Ishikawa (cell line): ENCODE data around the gene SVEP1.

Source experiments
- CEBPB ChIP-seq: IDR thresholded peaks from 2 replicates; pipeline ENCODE4 v1.6.1; 2012
- CREB1 ChIP-seq: IDR thresholded peaks from 2 replicates; pipeline ENCODE4 v1.6.1; 2012; ENCODE audit warnings: low read depth
- EGR1 ChIP-seq: IDR thresholded peaks from 2 replicates; pipeline ENCODE4 v1.6.1; 2012
- EP300 ChIP-seq: IDR thresholded peaks from 2 replicates; pipeline ENCODE4 v1.6.1; 2012; ENCODE audit warnings: borderline replicate concordance
- FOXM1 ChIP-seq: IDR thresholded peaks from 2 replicates; pipeline ENCODE4 v1.6.1; 2012; ENCODE audit warnings: low read depth, borderline replicate concordance
- NFIC ChIP-seq: IDR thresholded peaks from 2 replicates; pipeline ENCODE4 v1.6.1; 2012
- RAD21 ChIP-seq: IDR thresholded peaks from 2 replicates; pipeline ENCODE4 v1.6.1; 2012; ENCODE audit warnings: low read depth
- TAF1 ChIP-seq: IDR thresholded peaks from 2 replicates; pipeline ENCODE4 v1.6.1; 2012; ENCODE audit warnings: low read depth, mild to moderate bottlenecking
- TCF12 ChIP-seq: IDR thresholded peaks from 2 replicates; pipeline ENCODE4 v1.6.1; 2012; ENCODE audit warnings: low read depth
- TEAD4 ChIP-seq: IDR thresholded peaks from 2 replicates; pipeline ENCODE4 v1.6.1; 2012
- USF1 ChIP-seq: IDR thresholded peaks from 2 replicates; pipeline ENCODE4 v1.6.1; 2012
- YY1 ChIP-seq: IDR thresholded peaks from 2 replicates; pipeline ENCODE4 v1.6.1; 2012; ENCODE audit warnings: low read depth
- ZBTB7A ChIP-seq: IDR thresholded peaks from 2 replicates; pipeline ENCODE4 v1.6.1; 2012; ENCODE audit warnings: low read depth
- TF ChIP-seq, protein P1 (sequence below): IDR thresholded peaks from 2 replicates; pipeline ENCODE4 v1.6.1; 2012
- TF ChIP-seq, protein P2 (sequence below): IDR thresholded peaks from 2 replicates; pipeline ENCODE4 v1.6.1; 2012; ENCODE audit warnings: low read depth, mild to moderate bottlenecking

Gene SVEP1

DNA sequence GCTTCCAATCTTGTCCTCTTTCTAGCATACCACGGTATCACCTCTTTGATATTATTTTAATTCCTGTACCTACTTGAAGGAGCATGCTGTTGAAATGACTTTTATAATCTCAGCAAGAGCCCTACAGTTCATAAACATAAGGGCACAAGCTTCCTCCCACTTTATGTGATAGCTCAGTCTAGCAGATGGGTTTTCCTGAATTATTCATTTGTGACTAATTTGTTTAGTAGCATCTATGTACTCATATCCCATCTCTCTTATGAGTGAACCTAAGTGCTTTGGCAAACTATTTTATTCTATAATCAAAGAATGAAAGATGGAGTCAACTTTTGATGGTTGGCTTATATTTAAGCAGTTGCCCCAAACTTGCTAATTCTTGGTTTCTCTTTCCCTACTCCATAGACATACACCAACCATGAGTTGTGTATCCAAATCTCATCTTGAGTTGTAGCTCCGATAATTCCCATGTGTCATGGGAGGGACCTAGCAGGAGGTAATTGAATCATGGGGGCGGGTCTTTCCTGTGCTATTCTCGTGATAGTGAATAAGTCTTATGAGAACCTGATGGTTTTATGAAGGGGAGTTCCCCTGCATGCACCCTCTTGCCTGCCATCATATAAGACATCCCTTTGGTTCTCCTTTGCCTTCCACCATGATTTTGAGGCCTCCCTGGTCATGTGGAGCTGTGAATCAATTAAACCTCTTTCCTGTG is 259.6 kb downstream of the SVEP1 start:
- TF ChIP-seq YY1 (no peak), ZBTB7A (no peak), NFIC (no peak), EGR1 (no peak), EP300 (no peak), RAD21 (no peak), TEAD4 (no peak), TAF1 (no peak)

DNA sequence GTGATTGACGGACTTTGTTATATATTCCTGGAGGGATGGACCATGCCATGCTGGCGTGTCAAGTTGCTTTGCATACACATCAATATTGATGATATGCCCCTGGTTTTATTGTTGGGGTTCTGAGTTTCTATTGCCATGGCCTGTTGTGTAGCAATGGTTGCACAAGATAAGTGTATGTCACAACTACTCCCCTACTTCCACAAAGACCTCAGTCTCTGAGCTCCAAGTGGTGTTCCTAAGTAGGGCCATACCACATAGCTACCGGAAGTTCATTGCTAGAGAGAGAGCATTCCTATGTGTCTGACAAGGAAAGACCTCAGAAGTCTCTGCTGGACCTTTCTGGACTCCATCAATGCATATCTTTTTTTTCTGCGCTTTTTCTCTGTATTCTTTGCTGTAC is 261.6 kb downstream of the SVEP1 start:
- no peak for TF ChIP-seq EGR1
- no peak for TF ChIP-seq RAD21
- TF ChIP-seq TCF12 = no peak
- no peak for TF ChIP-seq TAF1
- TF ChIP-seq USF1 = no peak
- no peak for TF ChIP-seq CREB1
- TF ChIP-seq YY1 = no peak
- TF ChIP-seq CEBPB = no peak
- no peak for TF ChIP-seq EP300
- TF ChIP-seq FOXM1 = no peak
- TF ChIP-seq, protein P1, sequence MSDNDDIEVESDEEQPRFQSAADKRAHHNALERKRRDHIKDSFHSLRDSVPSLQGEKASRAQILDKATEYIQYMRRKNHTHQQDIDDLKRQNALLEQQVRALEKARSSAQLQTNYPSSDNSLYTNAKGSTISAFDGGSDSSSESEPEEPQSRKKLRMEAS = no peak
- no peak for TF ChIP-seq ZBTB7A
- no peak for TF ChIP-seq TEAD4
- TF ChIP-seq NFIC = no peak
- TF ChIP-seq, protein P2, sequence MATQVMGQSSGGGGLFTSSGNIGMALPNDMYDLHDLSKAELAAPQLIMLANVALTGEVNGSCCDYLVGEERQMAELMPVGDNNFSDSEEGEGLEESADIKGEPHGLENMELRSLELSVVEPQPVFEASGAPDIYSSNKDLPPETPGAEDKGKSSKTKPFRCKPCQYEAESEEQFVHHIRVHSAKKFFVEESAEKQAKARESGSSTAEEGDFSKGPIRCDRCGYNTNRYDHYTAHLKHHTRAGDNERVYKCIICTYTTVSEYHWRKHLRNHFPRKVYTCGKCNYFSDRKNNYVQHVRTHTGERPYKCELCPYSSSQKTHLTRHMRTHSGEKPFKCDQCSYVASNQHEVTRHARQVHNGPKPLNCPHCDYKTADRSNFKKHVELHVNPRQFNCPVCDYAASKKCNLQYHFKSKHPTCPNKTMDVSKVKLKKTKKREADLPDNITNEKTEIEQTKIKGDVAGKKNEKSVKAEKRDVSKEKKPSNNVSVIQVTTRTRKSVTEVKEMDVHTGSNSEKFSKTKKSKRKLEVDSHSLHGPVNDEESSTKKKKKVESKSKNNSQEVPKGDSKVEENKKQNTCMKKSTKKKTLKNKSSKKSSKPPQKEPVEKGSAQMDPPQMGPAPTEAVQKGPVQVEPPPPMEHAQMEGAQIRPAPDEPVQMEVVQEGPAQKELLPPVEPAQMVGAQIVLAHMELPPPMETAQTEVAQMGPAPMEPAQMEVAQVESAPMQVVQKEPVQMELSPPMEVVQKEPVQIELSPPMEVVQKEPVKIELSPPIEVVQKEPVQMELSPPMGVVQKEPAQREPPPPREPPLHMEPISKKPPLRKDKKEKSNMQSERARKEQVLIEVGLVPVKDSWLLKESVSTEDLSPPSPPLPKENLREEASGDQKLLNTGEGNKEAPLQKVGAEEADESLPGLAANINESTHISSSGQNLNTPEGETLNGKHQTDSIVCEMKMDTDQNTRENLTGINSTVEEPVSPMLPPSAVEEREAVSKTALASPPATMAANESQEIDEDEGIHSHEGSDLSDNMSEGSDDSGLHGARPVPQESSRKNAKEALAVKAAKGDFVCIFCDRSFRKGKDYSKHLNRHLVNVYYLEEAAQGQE = no peak

GRCh38 chr9:110316261-110317075 is 263.1 kb downstream of the SVEP1 start:
- TF ChIP-seq FOXM1 = no peak
- no peak for TF ChIP-seq TEAD4
- TF ChIP-seq CREB1 = no peak
- TF ChIP-seq CEBPB = no peak
- TF ChIP-seq, protein P2 = no peak
- TF ChIP-seq EGR1 = no peak
- no peak for TF ChIP-seq ZBTB7A
- TF ChIP-seq TCF12 = no peak
- no peak for TF ChIP-seq TAF1
- no peak for TF ChIP-seq NFIC
- no peak for TF ChIP-seq EP300
